PC-3 (cell line): ENCODE measurements around the gene KSR2. TPM values are rescaled to one million over a fixed set of nuclear protein-coding genes. Genes with fewer than 3 reads are reported as not detected.

ENCODE experiments used
- ATAC-seq: fragments of 200-7000 bp; cut with Tn5 transposase; 2 replicates; pipeline ENCODE4 v1.9.1; 2020; ENCODE audit warnings: mild to moderate bottlenecking, moderate library complexity
- BruUV-seq: library from RNA; stranded (reverse); fragments of 400-500 nt; replicated peaks from 2 replicates; lab custom pipeline; 2021; lab: Mats Ljungman, UMichigan
- CTCF ChIA-PET: fragments of 300-600 bp; sonication (Branson Sonifier 250); formaldehyde crosslinking; loops from one replicate; lab custom pipeline; 2022; ENCODE audit warnings: antibody characterized with exemption; lab: Charles Lee
- POLR2A ChIA-PET: fragments of 300-600 bp; sonication (Branson Sonifier 250); formaldehyde crosslinking; loops from one replicate; lab custom pipeline; 2022; ENCODE audit warnings: antibody characterized with exemption; ENCODE audit not compliant: unreplicated experiment; lab: Charles Lee
- DNase-seq: peaks from one replicate; pipeline ENCODE4 v3.0.0-alpha.2; 2015
- H2AFZ ChIP-seq: fragments of 300-600 bp; sonication (generic); 2 replicates; pipeline ENCODE4 v1.6.0; 2016; ENCODE audit warnings: antibody characterized with exemption, low read length
- H3F3A ChIP-seq: fragments of 300-600 bp; sonication (generic); one replicate; pipeline ENCODE4 v1.6.0; 2017; ENCODE audit warnings: antibody characterized with exemption, low read length, control low read depth, mild to moderate bottlenecking; ENCODE audit not compliant: unreplicated experiment
- H3K27ac ChIP-seq: fragments of 300-600 bp; sonication (generic); 2 replicates; pipeline ENCODE4 v1.5.1; 2016; ENCODE audit warnings: mild to moderate bottlenecking, low read length
- H3K27me3 ChIP-seq: fragments of 300-600 bp; sonication (generic); 2 replicates; pipeline ENCODE4 v1.6.1; 2016; ENCODE audit warnings: low read length, mixed read lengths
- H3K36me3 ChIP-seq: fragments of 300-600 bp; sonication (generic); 2 replicates; pipeline ENCODE4 v1.6.1; 2016; ENCODE audit warnings: low read depth, mixed run types, low read length, mixed read lengths
- H3K4me1 ChIP-seq: fragments of 300-600 bp; sonication (generic); 2 replicates; pipeline ENCODE4 v1.5.1; 2016; ENCODE audit warnings: low read length; ENCODE audit not compliant: insufficient read depth
- H3K4me2 ChIP-seq: fragments of 300-600 bp; sonication (generic); 2 replicates; pipeline ENCODE4 v1.6.0; 2016; ENCODE audit warnings: low read length
- H3K4me3 ChIP-seq: fragments of 300-600 bp; sonication (generic); 2 replicates; pipeline ENCODE4 v1.5.1; 2016; ENCODE audit warnings: mild to moderate bottlenecking, low read length, mixed read lengths
- H3K79me2 ChIP-seq: fragments of 300-600 bp; sonication (generic); 2 replicates; pipeline ENCODE4 v1.6.1; 2017; ENCODE audit warnings: low read length, mixed read lengths
- H3K9ac ChIP-seq: fragments of 300-600 bp; sonication (generic); 2 replicates; pipeline ENCODE4 v1.6.0; 2016; ENCODE audit warnings: mild to moderate bottlenecking, low read length
- H3K9me2 ChIP-seq: fragments of 300-600 bp; sonication (generic); replicated peaks from 2 replicates; pipeline ENCODE4 v1.6.1; 2016; ENCODE audit warnings: mixed run types, low read length, mixed read lengths
- H3K9me3 ChIP-seq: fragments of 300-600 bp; sonication (generic); 2 replicates; pipeline ENCODE4 v1.6.1; 2016; ENCODE audit warnings: low read length, mixed read lengths
- H4K20me1 ChIP-seq: fragments of 300-600 bp; sonication (generic); 2 replicates; pipeline ENCODE4 v1.6.1; 2016; ENCODE audit warnings: low read length, mixed read lengths
- EZH2 ChIP-seq: fragments of 300-600 bp; sonication (generic); IDR thresholded peaks from one replicate; pipeline ENCODE4 v1.6.1; 2017; ENCODE audit warnings: antibody characterized with exemption, mild to moderate bottlenecking, low read length; ENCODE audit not compliant: unreplicated experiment
- EZH2phosphoT487 ChIP-seq: fragments of 300-600 bp; sonication (generic); IDR thresholded peaks from 2 replicates; pipeline ENCODE4 v1.6.1; 2018; ENCODE audit warnings: mild to moderate bottlenecking, antibody characterized with exemption, low read length, borderline replicate concordance
- intact Hi-C: fragments of 100-400 bp; cut with micrococcal nuclease; formaldehyde crosslinking; loops from 2 replicates; pipeline ENCODE4 v1.9.0; 2023
- total RNA-seq: library from RNA; depleted of rRNA; stranded (reverse); fragments of >200 nt; gene quantifications from 2 replicates; pipeline ENCODE4 v1.2.3, GENCODE V29; 2014
- TF ChIP-seq, protein P1 (sequence below): fragments of 300-600 bp; sonication (generic); conservative IDR thresholded peaks from 2 replicates; pipeline ENCODE4 v1.5.1; 2017; ENCODE audit warnings: antibody characterized with exemption, low read depth, mild to moderate bottlenecking, low read length

KSR2 gene
- total RNA-seq, 1 experiment from 2014 or later: 0.80 TPM

DNA sequence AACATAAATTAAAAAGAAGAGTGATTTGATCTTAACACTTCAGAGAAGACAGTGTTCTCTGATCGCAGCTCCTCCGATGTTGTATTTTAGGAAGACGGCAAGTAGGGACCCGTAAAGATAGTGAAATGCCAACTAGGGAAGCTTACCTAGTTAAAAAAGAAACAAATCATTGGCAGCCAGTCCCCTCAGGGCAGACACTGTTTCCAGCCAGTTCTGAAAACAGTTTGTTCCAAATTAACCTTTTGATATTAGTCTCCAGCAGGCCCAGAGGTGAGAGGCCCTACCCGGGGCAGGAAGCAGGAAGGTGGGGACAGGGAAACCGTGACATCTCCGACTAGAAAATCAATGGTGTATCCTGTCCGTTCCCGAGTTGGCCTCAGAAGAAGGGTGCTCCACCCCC, 56.0 kb downstream of the KSR2 start:
- H3K79me2 ChIP-seq: no peaks in the 10 kb centered on the region
- POLR2A ChIA-PET: no interaction called here
- CTCF ChIA-PET: no interaction called here
- no peaks in the 10 kb centered on the region for H3K27me3 ChIP-seq
- H3K9ac ChIP-seq: no peak overlapping the region
- no peaks in the 10 kb centered on the region for H3K4me1 ChIP-seq
- H3K4me2 ChIP-seq: no peak overlapping the region
- H3K9me3 ChIP-seq: 0 out of 2 replicates have a peak, but pooled peaks cover 4% of the 10 kb centered on the region
- TF ChIP-seq EZH2 (no peak), EZH2phosphoT487 (no peak)
- TF ChIP-seq, protein P1, sequence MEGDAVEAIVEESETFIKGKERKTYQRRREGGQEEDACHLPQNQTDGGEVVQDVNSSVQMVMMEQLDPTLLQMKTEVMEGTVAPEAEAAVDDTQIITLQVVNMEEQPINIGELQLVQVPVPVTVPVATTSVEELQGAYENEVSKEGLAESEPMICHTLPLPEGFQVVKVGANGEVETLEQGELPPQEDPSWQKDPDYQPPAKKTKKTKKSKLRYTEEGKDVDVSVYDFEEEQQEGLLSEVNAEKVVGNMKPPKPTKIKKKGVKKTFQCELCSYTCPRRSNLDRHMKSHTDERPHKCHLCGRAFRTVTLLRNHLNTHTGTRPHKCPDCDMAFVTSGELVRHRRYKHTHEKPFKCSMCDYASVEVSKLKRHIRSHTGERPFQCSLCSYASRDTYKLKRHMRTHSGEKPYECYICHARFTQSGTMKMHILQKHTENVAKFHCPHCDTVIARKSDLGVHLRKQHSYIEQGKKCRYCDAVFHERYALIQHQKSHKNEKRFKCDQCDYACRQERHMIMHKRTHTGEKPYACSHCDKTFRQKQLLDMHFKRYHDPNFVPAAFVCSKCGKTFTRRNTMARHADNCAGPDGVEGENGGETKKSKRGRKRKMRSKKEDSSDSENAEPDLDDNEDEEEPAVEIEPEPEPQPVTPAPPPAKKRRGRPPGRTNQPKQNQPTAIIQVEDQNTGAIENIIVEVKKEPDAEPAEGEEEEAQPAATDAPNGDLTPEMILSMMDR: no peak
- no peak for ATAC-seq
- BruUV-seq: no TSS peak
- H3K4me3 ChIP-seq: no peak overlapping the region
- no peaks in the 10 kb centered on the region for H3K36me3 ChIP-seq
- intact Hi-C loops: no loop called here
- H3K9me2 ChIP-seq: no peaks in the 10 kb centered on the region
- no peak overlapping the region for H2AFZ ChIP-seq
- no peaks in the 10 kb centered on the region for H3F3A ChIP-seq
- no peak for DNase-seq
- no peaks in the 10 kb centered on the region for H4K20me1 ChIP-seq
- no peak overlapping the region for H3K27ac ChIP-seq

DNA sequence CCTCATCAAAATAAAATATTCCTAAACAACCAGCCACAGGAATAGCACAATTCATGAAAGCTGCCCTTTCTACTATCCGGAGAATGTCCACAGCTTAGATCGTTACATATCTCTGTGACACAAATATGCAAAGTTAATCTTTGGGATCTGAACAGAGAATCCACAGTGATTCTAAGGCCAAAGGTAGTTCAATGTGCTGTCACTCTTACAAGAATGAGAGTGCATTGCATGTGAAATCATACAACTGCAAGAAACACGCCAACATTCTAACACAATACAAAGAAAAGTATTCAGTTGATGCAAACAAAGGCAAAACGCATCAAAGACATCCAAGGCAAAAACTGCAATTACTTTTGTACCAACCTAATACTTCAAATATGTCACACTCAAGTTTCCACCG, 60.4 kb downstream of the KSR2 start:
- Histone ChIP-seq H3K79me2 (no peaks in the 10 kb centered on the region), H3K27me3 (no peaks in the 10 kb centered on the region), H3K36me3 (no peaks in the 10 kb centered on the region), H3K9me3 (0 out of 2 replicates have a peak, but pooled peaks cover 4% of the 10 kb centered on the region), H4K20me1 (no peaks in the 10 kb centered on the region), H3K9me2 (no peaks in the 10 kb centered on the region), H3K4me2 (no peak overlapping the region), H3F3A (no peaks in the 10 kb centered on the region), H3K4me3 (no peak overlapping the region), H3K9ac (no peak overlapping the region), H3K27ac (no peak overlapping the region), H3K4me1 (no peaks in the 10 kb centered on the region), H2AFZ (no peak overlapping the region)
- DNase-seq: peak; percentile 15
- POLR2A ChIA-PET: no interaction called here
- BruUV-seq: no TSS peak
- TF ChIP-seq EZH2phosphoT487 (no peak), EZH2 (no peak)
- TF ChIP-seq, protein P1: no peak
- intact Hi-C loops: no loop called here
- no peak for ATAC-seq
- CTCF ChIA-PET: no interaction called here

DNA sequence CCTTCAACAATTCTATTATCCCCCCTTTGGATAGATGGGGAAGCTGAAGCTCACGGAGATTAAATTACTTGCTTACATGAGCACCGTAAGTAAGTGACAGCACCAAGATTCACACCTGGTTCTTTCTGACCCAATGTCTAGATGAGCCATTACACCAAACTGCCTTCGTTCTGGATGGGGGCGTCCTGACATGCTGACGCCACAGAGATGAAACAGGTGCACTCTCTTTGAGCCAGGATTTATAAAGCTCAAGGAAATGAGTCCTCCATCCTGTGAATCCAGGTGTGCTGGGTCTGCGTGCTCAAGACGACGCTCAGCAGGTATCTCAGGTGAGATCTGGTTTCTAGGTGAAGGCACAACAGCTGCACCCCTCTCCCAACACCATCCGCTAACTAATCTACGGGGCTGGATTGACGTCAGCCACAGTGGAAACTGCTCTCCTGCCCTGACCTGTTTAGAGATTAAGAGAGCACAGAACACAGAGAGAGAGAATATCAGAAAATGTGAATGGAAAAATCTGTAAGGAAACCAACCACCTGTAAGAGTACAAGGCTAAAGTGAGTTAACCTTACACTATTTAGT, 61.6 kb downstream of the KSR2 start:
- Histone ChIP-seq H2AFZ (no peak overlapping the region), H4K20me1 (no peaks in the 10 kb centered on the region), H3K79me2 (no peaks in the 10 kb centered on the region), H3K27me3 (no peaks in the 10 kb centered on the region), H3K9ac (no peak overlapping the region), H3K4me1 (no peaks in the 10 kb centered on the region), H3F3A (no peaks in the 10 kb centered on the region), H3K9me3 (0 out of 2 replicates have a peak, but pooled peaks cover 4% of the 10 kb centered on the region), H3K36me3 (no peaks in the 10 kb centered on the region), H3K4me3 (no peak overlapping the region), H3K9me2 (no peaks in the 10 kb centered on the region), H3K27ac (no peak overlapping the region), H3K4me2 (no peak overlapping the region)
- ChIA-PET POLR2A (no interaction called here), CTCF (interaction anchor here (0.6 kb wide), 1 partner anchor 76 kb away, joined by 4 read pairs; no protein-coding TSS in a partner anchor)
- no peak for ATAC-seq
- intact Hi-C loops: no loop called here
- TF ChIP-seq, protein P1: no peak
- TF ChIP-seq EZH2phosphoT487 (no peak), EZH2 (no peak)
- no TSS peak for BruUV-seq
- DNase-seq: no peak
